HG03439 (cell line): Measurements from ENCODE around the gene BICC1.

Source experiments
- ATAC-seq: cut with Tn5 transposase; IDR thresholded peaks from one replicate; pipeline ENCODE4 v1.9.1; 2021; ENCODE audit warnings: mild to moderate bottlenecking, moderate library complexity; ENCODE audit not compliant: unreplicated experiment

BICC1 gene

DNA sequence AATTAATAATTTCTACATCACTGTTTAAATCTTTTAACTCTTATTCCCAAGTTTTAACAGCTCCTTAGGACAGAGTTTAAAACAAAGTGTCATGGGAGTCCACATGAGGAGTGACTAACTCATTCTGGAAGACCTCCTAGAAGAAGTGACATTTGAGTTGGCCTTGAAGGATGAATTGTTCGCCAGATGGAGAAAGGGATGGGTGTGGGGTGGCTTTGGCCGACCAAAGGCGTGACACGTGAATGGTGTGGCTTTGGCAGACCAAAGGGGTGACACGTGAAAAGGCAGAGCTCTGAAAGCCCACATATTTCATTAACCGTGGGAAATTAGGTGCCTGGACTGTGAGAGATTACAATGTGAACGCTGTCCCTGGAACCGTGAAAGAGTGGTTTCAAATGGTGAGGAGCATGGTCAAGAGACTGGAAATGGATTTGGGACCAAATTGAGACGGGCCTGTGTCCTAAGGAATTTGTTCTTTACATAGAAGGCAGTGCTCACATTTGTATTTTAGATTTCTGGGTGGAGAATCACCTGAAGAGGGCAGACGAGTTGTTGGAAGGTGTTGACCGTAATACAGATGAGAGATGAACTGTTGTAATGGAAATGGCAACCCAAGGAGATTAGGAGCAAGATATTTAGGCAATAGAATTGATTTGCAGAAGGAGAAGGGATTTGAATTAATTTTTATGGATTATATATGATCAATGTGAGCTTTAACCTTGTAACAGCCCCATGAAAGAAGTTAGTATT is 228.1 kb downstream of the BICC1 start:
- no peak for ATAC-seq

- no peak for ATAC-seq
These were observed 229.0 kb downstream of the BICC1 start for GRCh38 chr10:58741673-58742072.

GRCh38 chr10:58742141-58742540 is 229.5 kb downstream of the BICC1 start:
- no peak for ATAC-seq

DNA sequence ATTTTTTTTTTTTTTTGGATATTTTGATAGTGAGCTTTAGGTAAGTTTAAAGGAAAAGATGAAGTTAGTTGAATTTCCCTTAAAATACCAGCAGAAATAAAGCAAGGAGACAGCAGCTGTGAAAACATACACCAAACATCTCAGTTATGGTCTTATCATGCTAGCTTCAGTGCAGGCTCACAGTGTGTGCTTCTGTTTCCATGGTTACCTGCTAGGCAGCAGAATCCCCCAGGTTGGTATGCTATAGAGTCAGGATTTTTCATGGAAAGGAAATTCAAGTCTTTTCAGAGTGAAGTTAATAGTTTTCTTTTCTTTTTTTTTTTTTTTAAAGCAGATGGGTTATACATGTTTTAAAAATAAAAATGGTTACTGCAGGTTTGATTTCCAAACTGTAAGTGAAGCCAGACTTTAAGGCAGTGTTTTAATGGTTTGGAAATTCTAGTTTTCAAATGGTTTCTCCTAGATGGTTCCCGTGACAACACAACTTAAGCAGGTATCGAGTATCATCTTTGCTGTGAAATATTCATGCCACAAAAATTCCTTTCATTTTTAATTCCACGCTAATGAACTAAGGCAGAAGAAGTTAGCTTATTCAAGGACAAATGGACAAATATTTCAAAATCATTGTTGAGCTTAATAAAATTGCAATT is 230.9 kb downstream of the BICC1 start:
- no peak for ATAC-seq

DNA sequence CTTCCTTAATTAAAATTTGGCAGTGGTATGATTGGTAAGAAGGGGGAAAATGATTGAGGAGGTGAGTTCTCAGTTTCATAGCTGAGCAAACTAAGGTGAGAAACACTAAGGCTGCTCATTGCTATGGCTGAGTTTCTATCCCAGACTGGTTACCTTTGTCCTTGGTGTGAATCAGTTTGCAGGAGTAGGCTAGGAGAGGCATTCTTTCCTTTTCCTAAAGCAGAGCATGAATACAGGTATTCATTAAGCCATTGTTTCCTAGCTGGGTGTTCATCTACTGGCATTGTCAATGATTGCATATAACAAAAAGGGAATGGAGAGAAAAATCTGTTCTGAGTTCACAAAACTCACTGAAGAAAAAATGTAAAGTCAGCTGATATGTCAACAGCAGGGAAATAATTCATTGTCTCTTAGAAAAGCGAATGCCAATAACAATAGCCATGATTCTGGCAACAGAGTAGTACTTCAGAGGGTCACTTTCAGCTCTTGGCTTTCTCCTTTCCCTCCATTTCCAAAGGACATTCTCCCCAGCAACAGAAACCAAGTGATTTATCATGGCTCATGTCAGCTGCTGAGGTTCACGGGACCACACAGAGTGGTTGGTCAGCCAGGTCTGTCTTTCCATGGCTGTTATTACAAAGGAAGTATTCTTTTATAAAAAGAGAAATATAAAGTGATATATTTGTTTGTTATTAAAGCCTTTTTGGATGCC is 234.0 kb downstream of the BICC1 start:
- no peak for ATAC-seq

GRCh38 chr10:58747687-58748086 is 235.0 kb downstream of the BICC1 start:
- ATAC-seq = no peak

DNA sequence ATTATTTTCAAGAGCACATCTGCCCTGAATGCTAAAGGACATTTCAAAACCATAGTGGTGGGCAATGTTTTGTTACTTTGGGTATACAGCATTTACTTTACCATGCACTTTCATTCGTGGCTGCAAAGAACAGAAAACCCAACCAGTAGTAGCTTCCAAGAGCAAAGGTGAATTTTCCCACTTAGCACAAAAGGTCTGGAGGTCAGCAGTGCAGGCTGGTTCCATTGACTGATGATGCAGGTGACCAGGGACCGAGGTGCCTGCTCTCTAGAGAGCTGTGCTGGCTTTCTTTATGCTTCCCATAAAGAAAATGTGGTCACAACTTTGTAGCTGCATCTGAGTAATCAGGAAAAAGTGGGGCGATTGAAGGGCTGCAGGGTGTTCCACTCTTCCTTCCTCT is 240.0 kb downstream of the BICC1 start:
- ATAC-seq = no peak

DNA sequence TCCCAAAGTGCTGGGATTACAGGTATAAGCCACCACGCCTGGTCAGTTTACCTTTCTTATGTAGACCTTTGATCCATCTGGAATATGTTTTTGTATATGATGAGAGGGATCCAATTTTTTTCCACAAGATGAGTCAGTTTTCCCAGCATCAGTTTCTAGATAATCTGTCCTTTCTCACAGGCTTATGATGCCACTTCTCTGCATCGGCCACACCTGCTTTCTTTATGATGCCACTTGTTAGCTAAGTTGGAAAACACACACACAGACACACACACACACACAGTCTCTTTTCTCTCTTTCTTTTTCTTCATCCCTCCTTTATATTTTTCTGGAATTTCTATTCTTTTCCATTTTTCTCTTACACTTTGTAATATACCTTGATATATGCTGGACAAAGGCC is 240.8 kb downstream of the BICC1 start:
- no peak for ATAC-seq

DNA sequence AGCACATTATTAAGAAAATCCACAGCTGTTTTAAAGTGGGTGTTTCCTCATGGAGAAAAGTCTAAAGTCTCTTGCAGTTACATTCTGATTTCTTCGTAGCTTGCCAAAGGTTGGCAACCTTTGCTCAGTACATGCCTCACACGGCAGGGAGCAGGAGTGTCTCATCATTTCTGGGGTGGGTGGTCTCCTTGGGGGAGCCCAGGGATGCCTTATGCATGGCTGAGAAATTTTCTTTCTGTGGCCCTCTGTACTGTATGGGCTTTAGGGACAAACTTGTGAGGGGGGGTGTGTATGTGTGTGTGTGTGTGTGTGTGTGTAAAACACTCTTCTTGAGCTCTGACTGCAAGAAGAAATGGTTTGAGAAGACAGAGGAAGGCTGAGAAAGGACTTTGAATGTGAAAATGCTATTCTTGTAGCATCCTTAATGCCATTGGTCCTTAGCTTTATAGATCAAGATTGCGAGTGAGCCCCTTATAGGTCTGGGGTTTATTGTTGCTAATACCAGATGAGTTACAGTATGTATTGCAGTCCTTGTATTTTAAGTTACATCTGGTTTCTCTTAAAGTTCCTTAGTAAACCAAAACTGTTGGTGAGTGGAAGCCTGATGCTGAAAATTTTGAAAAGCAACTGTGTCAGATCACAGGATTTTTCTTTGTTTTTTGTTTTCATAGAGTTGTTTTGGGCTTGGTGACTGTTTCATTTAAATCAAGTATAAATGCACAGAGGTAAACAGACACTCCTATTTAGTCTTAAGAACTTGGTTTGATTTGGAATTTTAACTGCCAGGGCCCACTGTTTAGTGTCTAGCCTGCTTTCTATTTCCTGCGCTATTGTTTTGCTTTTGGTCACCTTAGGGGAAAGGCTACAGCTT is 242.0 kb downstream of the BICC1 start:
- ATAC-seq = no peak

DNA sequence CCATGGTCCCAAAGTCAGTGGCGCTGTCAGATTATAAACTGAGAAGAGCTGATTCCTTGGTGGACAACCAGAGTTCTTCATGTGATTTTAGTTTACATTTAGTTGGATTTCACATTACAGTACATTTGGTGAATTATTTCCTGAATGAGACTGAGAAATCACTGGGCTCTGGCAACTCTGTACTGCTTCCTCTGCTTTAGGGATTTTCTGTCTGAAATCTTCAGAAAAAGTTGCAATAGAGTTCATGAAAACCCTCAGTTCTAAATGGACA is 242.6 kb downstream of the BICC1 start:
- ATAC-seq = no peak

DNA sequence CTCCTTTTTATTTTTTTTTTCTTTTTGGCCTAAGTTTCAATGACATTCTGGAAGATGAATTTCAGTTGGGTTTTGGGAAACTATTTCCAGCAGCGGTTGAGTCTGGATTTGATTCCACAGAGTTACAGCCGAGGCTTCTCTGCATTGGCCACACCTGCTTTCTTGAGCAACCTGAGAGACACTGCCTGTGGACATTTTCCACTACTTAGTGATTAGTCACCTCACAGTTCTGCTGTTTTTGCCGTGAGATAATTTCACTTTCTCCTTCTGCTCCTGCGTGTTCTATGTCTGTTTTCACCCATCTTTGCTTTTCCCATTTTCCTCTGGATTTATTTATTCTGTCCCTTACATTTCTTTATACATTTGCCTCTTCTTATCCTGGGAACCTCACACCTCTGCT is 243.0 kb downstream of the BICC1 start:
- ATAC-seq = no peak

DNA sequence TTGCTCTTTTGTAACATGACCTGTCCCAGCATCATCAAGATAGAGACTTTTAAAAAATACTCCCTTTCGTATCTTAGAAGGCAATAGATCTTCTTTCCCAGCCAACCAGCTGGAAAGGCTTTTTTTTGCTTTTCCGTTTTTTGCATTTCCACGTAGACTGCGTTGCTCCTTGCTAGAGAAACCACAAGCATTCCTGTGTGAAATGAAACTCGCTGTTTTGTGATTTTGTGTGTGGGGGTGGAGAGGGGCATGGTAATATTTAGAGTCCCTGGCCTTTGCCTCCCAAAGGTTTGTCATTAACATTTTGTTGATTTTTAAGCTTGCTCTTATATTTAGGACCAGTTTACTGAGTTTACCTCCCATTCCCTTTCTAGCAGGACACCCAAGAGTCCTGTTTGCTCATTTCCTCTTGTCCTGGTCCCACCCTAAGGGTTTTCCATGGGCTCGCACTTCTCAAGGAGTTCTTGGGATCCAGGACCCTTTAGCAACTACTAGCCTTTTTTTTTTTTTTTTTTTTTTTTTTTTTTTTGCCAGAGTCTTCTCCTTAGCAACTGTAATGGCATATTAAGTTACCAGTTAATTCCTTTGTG is 243.6 kb downstream of the BICC1 start:
- ATAC-seq = no peak

GRCh38 chr10:58757352-58758065 is 244.8 kb downstream of the BICC1 start:
- ATAC-seq = no peak

- ATAC-seq = no peak
These were observed 245.6 kb downstream of the BICC1 start for GRCh38 chr10:58758321-58758720.

DNA sequence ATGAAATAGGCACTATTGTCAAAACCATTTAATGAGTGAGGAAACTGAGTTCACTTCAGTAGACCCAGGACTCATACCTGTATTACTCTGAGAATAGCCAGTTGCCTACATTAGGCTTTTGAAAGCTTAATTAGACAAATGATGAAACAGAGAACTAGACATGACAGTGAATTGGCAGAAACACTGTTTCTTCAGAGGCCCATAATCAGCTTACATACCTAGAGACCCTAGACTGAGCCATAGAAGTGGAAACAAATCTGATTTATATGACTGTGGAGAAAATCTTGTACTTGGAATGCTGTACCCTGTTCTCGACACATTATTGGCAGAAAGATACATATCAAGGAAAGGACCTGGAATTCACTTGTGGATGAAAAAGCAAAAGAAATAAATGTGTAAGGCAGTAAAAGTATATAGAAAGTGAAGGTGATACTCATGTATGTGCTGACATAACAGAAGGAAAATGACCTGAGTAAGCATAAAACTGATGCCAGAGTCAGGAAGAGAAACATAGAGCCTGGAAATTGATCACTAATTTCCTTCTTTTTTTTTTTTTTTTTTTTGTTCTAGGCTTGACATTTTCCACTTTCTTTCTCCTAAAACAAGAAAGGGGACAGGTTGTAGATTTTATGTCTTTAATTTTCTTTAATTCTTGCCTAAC is 251.5 kb downstream of the BICC1 start:
- no peak for ATAC-seq

GRCh38 chr10:58765910-58766309 is 253.2 kb downstream of the BICC1 start:
- no peak for ATAC-seq

GRCh38 chr10:58767652-58768051 is 255.0 kb downstream of the BICC1 start:
- ATAC-seq = no peak

DNA sequence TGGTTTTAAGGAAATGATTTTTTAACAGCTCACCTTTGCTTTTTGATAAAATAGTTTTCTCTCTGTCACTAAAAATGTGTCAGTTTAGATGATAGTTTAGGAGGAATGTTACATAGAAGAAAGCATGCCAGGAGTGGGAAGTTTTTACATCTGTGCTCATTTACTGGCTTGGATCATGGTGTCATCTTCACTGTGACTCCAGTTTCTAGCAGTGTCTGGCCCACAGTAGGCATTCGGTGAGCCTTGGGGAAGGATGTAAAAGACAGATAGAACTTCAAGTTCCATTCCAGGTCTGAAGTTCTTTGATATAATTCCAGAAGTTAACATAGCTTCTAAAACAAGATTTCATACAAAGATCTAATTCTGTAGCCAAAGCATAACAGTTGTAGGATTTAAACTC is 259.2 kb downstream of the BICC1 start:
- no peak for ATAC-seq

- no peak for ATAC-seq
These were observed 260.1 kb downstream of the BICC1 start for GRCh38 chr10:58772758-58773157.

GRCh38 chr10:58773341-58773740 is 260.7 kb downstream of the BICC1 start:
- no peak for ATAC-seq
